Esophagus muscularis mucosa (tissue), 3 donors: Measurements from ENCODE around the gene RAB17.

ENCODE experiments used
- CTCF ChIP-seq, 3 experiments: fragments of 200-600 bp in 2 of 3; fragments of 450-650 bp in 1 of 3; sonication (generic) in 2 of 3; IDR thresholded peaks; one replicate each; pipeline ENCODE4 v1.5.1; 2017 to 2019; ENCODE audit warnings: antibody characterized with exemption in 3 of 3, mild to moderate bottlenecking in 2 of 3, moderate library complexity in 1 of 3
- POLR2A ChIP-seq: fragments of 450-650 bp; IDR thresholded peaks from one replicate; pipeline ENCODE4 v1.6.1; 2017; ENCODE audit warnings: antibody characterized with exemption, moderate library complexity, mild to moderate bottlenecking, low read depth
- POLR2AphosphoS5 ChIP-seq, 2 donors: sonication (generic); formaldehyde crosslinking; IDR thresholded peaks; one replicate each; pipeline ENCODE4 v1.6.1; 2017; ENCODE audit warnings: antibody characterized with exemption in 2 of 2

GRCh38 chr2:237639052-237639835 is 48.7 kb upstream of the RAB17 start:
- TF ChIP-seq POLR2AphosphoS5 (IDR thresholded peaks at IDR 0.05) (no peak), CTCF (IDR thresholded peaks at IDR 0.05) (no peak), POLR2A (no peak)
